Measurements from ENCODE around the gene TSHZ1. TPM values are rescaled to one million over a fixed set of nuclear protein-coding genes. Genes with fewer than 3 reads are reported as not detected.

The TSHZ1 gene
- total and polyA plus RNA-seq, 2 of the 8 experiments (the other 6 are each of a cell fraction or from before 2014, with no cell fraction given): 0.03 to 0.32 TPM

DNA sequence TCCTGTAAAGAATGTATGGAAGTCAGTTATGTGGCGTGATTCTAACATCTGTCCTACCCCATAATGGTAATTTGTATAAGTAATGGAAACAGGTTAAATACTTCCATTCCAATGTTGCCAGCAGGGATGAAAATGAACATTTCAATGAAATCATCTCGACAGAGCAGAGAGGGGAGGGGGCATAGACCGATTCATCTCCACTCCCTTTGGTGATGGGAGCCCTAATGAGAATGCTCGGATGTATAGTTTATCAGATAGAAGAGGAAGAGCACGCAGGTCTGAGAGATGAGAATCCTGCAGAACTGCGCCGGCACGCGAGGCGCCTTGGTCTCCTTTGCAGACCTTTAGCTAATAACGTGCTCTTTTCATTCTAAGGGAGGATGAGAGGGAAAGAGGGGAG lies 61.4 kb downstream of the TSHZ1 start:
- Histone ChIP-seq H4K5ac (ENCODE audit: insufficient read length, low read depth, low read length) (no peak overlapping the region), H3K27ac (ENCODE audit: low read depth, low read length) (no peak overlapping the region), H3K4me3 (ENCODE audit: extremely low read depth in 1 of 4, insufficient read depth in 2 of 4, low read depth in 3 of 4, low read length in 4 of 4) (no peak overlapping the region), H3K27me3 (replicated peaks in 1 of 4; ENCODE audit: control insufficient read depth in 3 of 4, extremely low read depth in 1 of 4, insufficient read depth in 3 of 4, low read length in 3 of 4) (no peaks in the 10 kb centered on the region), H3K79me1 (ENCODE audit: low read depth, low read length) (no peaks in the 10 kb centered on the region), H3K18ac (ENCODE audit: extremely low read depth, low read length) (no peak overlapping the region), H2BK15ac (ENCODE audit: low read length) (no peak overlapping the region), H3K36me3 (ENCODE audit: control insufficient read depth in 2 of 4, insufficient read depth in 4 of 4, low read length in 3 of 4) (no peaks in the 10 kb centered on the region), H3K4ac (replicated peaks; ENCODE audit: insufficient read length, low read depth, low read length) (no peak overlapping the region), H3K9ac (replicated peaks in 1 of 4; ENCODE audit: extremely low read depth in 1 of 4, low read depth in 3 of 4, low read length in 3 of 4) (no peak overlapping the region), H2BK120ac (replicated peaks; ENCODE audit: low read depth, low read length) (no peak overlapping the region), H2AK5ac (ENCODE audit: low read depth, low read length) (no peak overlapping the region), H3K23ac (ENCODE audit: insufficient read length) (no peak overlapping the region), H3K9me3 (ENCODE audit: insufficient read depth in 2 of 2, low read depth in 1 of 2, low read length in 1 of 2) (no peaks in the 10 kb centered on the region), H3K56ac (replicated peaks; ENCODE audit: insufficient read length, low read depth, low read length) (no peak overlapping the region), H2BK5ac (ENCODE audit: low read depth, low read length) (no peak overlapping the region), H3K4me2 (ENCODE audit: insufficient read depth in 1 of 2, low read depth in 2 of 2, low read length in 2 of 2) (no peak overlapping the region), H4K20me1 (replicated peaks in 1 of 2; ENCODE audit: control insufficient read depth in 1 of 2, insufficient read depth in 2 of 2, low read length in 2 of 2) (no peaks in the 10 kb centered on the region), H3K79me2 (ENCODE audit: control insufficient read depth in 1 of 2, insufficient read depth in 2 of 2, low read length in 2 of 2) (no peaks in the 10 kb centered on the region), H3K4me1 (replicated peaks in 1 of 4; ENCODE audit: control insufficient read depth in 3 of 4, insufficient read depth in 4 of 4, low read length in 3 of 4) (peaks cover 0 to 3% (median 0%) of the 10 kb centered on the region in 4 experiments; a peak in 3 of 7 replicates), H3K23me2 (ENCODE audit: low read depth, low read length) (no peaks in the 10 kb centered on the region), H2AFZ (ENCODE audit: low read length) (no peak overlapping the region), H4K8ac (ENCODE audit: extremely low read depth, insufficient read depth, low read length) (no peak overlapping the region), H2BK20ac (ENCODE audit: low read length) (no peak overlapping the region), H2BK12ac (ENCODE audit: low read depth, low read length) (no peak overlapping the region), H3K14ac (ENCODE audit: insufficient read length) (no peak overlapping the region), H4K91ac (replicated peaks; ENCODE audit: insufficient read length, low read length) (no peak overlapping the region)
- CTCF ChIA-PET (ENCODE audit: partially characterized antibody): no interaction called here
- FAIRE-seq (no peak), DNase-seq (ENCODE audit: low read depth in 1 of 2, low spot score in 2 of 2) (no peak)
- 91% methylated on average over 11 of the region's 11 CpGs; no CpG with 5 or more reads in 1 of the 2 experiments for WGBS, 2 experiments (ENCODE audit: extremely low coverage in 1 of 2, insufficient coverage in 1 of 2, insufficient read length in 1 of 2, insufficient replicate concordance in 2 of 2, low coverage in 1 of 2, low lambda C conversion rate in 2 of 2, missing lambda C conversion rate in 1 of 2)
- POLR2A ChIA-PET (ENCODE audit: partially characterized antibody): no interaction called here
- TF ChIP-seq TCF12 (IDR thresholded peaks at IDR 0.05; ENCODE audit: low read depth, low read length): no peak
- TF ChIP-seq CHD1 (IDR thresholded peaks at IDR 0.05; ENCODE audit: low read depth, low read length): no peak
- TF ChIP-seq SIX5 (IDR thresholded peaks at IDR 0.05; ENCODE audit: low read depth, low read length): no peak
- TF ChIP-seq TAF1 (IDR thresholded peaks at IDR 0.05; ENCODE audit: low read depth, low read length): no peak
- TF ChIP-seq, protein P1, sequence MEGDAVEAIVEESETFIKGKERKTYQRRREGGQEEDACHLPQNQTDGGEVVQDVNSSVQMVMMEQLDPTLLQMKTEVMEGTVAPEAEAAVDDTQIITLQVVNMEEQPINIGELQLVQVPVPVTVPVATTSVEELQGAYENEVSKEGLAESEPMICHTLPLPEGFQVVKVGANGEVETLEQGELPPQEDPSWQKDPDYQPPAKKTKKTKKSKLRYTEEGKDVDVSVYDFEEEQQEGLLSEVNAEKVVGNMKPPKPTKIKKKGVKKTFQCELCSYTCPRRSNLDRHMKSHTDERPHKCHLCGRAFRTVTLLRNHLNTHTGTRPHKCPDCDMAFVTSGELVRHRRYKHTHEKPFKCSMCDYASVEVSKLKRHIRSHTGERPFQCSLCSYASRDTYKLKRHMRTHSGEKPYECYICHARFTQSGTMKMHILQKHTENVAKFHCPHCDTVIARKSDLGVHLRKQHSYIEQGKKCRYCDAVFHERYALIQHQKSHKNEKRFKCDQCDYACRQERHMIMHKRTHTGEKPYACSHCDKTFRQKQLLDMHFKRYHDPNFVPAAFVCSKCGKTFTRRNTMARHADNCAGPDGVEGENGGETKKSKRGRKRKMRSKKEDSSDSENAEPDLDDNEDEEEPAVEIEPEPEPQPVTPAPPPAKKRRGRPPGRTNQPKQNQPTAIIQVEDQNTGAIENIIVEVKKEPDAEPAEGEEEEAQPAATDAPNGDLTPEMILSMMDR (IDR thresholded peaks at IDR 0.05; ENCODE audit: control extremely low read depth in 1 of 3, insufficient read depth in 1 of 3, low read depth in 1 of 3, low read length in 3 of 3): no peak
- no peak for TF ChIP-seq POU5F1 (IDR thresholded peaks at IDR 0.05; ENCODE audit: low read depth, low read length)
- TF ChIP-seq, protein P2, sequence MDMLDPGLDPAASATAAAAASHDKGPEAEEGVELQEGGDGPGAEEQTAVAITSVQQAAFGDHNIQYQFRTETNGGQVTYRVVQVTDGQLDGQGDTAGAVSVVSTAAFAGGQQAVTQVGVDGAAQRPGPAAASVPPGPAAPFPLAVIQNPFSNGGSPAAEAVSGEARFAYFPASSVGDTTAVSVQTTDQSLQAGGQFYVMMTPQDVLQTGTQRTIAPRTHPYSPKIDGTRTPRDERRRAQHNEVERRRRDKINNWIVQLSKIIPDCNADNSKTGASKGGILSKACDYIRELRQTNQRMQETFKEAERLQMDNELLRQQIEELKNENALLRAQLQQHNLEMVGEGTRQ (IDR thresholded peaks at IDR 0.05; ENCODE audit: low read length): no peak
- no peak for TF ChIP-seq JUN (IDR thresholded peaks at IDR 0.05; ENCODE audit: low read depth, low read length)
- no peak for TF ChIP-seq SAP30 (IDR thresholded peaks at IDR 0.05; ENCODE audit: insufficient read depth, insufficient replicate concordance, low read length)
- TF ChIP-seq TAF7 (optimal IDR thresholded peaks at IDR 0.05; ENCODE audit: borderline replicate concordance, low read depth, low read length): no peak
- no peak for TF ChIP-seq CEBPB (IDR thresholded peaks at IDR 0.05; ENCODE audit: low read depth, low read length)
- no peak for TF ChIP-seq CHD2 (IDR thresholded peaks at IDR 0.05; ENCODE audit: low read length)
